Measurements from ENCODE around the gene CYP24A1.

CYP24A1 gene

GRCh38 chr20:54173653-54174456, at the start of gene CYP24A1:
TSS of gene CYP24A1 (minus strand) at chr20:54173986. CDS start at chr20:54173579, 407 bp downstream.
- peak; percentile 70 for DNase-seq

GRCh38 chr20:54223285-54223684, 49.5 kb upstream of the CYP24A1 start:
- DNase-seq, result no peak

- DNase-seq, result peak; percentile 45
These were observed 48.5 kb upstream of the CYP24A1 start for GRCh38 chr20:54221996-54222890.

GRCh38 chr20:54221353-54221752, 47.6 kb upstream of the CYP24A1 start:
- DNase-seq, result peak; percentile 36

GRCh38 chr20:54220722-54221121, 46.9 kb upstream of the CYP24A1 start:
- no peak for DNase-seq

GRCh38 chr20:54219751-54220426, 46.1 kb upstream of the CYP24A1 start:
- peak; percentile 75 for DNase-seq

- no peak for DNase-seq
These were observed 44.7 kb upstream of the CYP24A1 start for GRCh38 chr20:54218470-54218869.

- DNase-seq, result no peak
These were observed 44.0 kb upstream of the CYP24A1 start for GRCh38 chr20:54217762-54218161.

GRCh38 chr20:54215157-54215789, 41.5 kb upstream of the CYP24A1 start:
- no peak for DNase-seq

- DNase-seq, result no peak
These were observed 40.8 kb upstream of the CYP24A1 start for GRCh38 chr20:54214566-54214965.

- DNase-seq, result no peak
These were observed 39.1 kb upstream of the CYP24A1 start for GRCh38 chr20:54212871-54213270.

GRCh38 chr20:54212226-54212625, 38.4 kb upstream of the CYP24A1 start:
- DNase-seq, result no peak

- no peak for DNase-seq
These were observed 35.5 kb upstream of the CYP24A1 start for GRCh38 chr20:54209216-54209813.

GRCh38 chr20:54208548-54209176, 34.9 kb upstream of the CYP24A1 start:
- peak; percentile 54 for DNase-seq

GRCh38 chr20:54207743-54208547, 34.2 kb upstream of the CYP24A1 start, which contains the start of gene PFDN4:
TSS of gene PFDN4 (plus strand) at chr20:54208087. CDS start at chr20:54208101, 14 bp downstream.
- DNase-seq, result peak; percentile 93

- DNase-seq, result no peak
These were observed 33.4 kb upstream of the CYP24A1 start for GRCh38 chr20:54207053-54207742.

GRCh38 chr20:54205450-54205849, 31.7 kb upstream of the CYP24A1 start:
- no peak for DNase-seq

GRCh38 chr20:54204481-54204880, 30.7 kb upstream of the CYP24A1 start:
- no peak for DNase-seq

- no peak for DNase-seq
These were observed 30.3 kb upstream of the CYP24A1 start for GRCh38 chr20:54204063-54204462.

- no peak for DNase-seq
These were observed 29.5 kb upstream of the CYP24A1 start for GRCh38 chr20:54203281-54203680.
